Measurements from ENCODE around the gene P2RX3.

P2RX3 gene

GRCh38 chr11:57310091-57310490 is 28.1 kb upstream of the P2RX3 start:
- no peak for DNase-seq (ENCODE audit: low spot score)

- DNase-seq (ENCODE audit: low spot score): no peak
Observed at GRCh38 chr11:57310630-57311086, 27.5 kb upstream of the P2RX3 start.

- peak; percentile 54 for DNase-seq (ENCODE audit: low spot score)
Observed at GRCh38 chr11:57311109-57311936, 26.8 kb upstream of the P2RX3 start.

- DNase-seq (ENCODE audit: low spot score): no peak
Observed at GRCh38 chr11:57312511-57313021, 25.6 kb upstream of the P2RX3 start.

GRCh38 chr11:57313071-57313787 is 24.9 kb upstream of the P2RX3 start:
- DNase-seq (ENCODE audit: low spot score): no peak

- no peak for DNase-seq (ENCODE audit: low spot score)
Observed at GRCh38 chr11:57313788-57314135, 24.4 kb upstream of the P2RX3 start.

GRCh38 chr11:57314221-57314973 is 23.8 kb upstream of the P2RX3 start:
- no peak for DNase-seq (ENCODE audit: low spot score)

GRCh38 chr11:57315491-57315890 is 22.7 kb upstream of the P2RX3 start:
- no peak for DNase-seq (ENCODE audit: low spot score)

- DNase-seq (ENCODE audit: low spot score): no peak
Observed at GRCh38 chr11:57316017-57316416, 22.1 kb upstream of the P2RX3 start.

GRCh38 chr11:57318178-57318577 is 20.0 kb upstream of the P2RX3 start:
- no peak for DNase-seq (ENCODE audit: low spot score)

- no peak for DNase-seq (ENCODE audit: low spot score)
Observed at GRCh38 chr11:57320067-57320718, 18.0 kb upstream of the P2RX3 start.

GRCh38 chr11:57320719-57321387 is 17.3 kb upstream of the P2RX3 start:
- DNase-seq (ENCODE audit: low spot score): no peak

GRCh38 chr11:57321388-57322255 is 16.5 kb upstream of the P2RX3 start:
- DNase-seq (ENCODE audit: low spot score): peak; percentile 42

GRCh38 chr11:57322256-57323166 is 15.6 kb upstream of the P2RX3 start:
- DNase-seq (ENCODE audit: low spot score): no peak

- no peak for DNase-seq (ENCODE audit: low spot score)
Observed at GRCh38 chr11:57323167-57323854, 14.8 kb upstream of the P2RX3 start.

- no peak for DNase-seq (ENCODE audit: low spot score)
Observed at GRCh38 chr11:57323855-57324153, 14.3 kb upstream of the P2RX3 start.

GRCh38 chr11:57324154-57324885 is 13.8 kb upstream of the P2RX3 start:
- no peak for DNase-seq (ENCODE audit: low spot score)

Data from hematopoietic multipotent progenitor cell treated with erythropoietin and hydrocortisone succinate and interleukin-3 and kit ligand, for 15 days (in vitro differentiated cells).